ENCODE measurements around the gene ERBB4.
"Not testable (repeated sequence)": the region's sequence is repeated elsewhere in the genome, so short reads cannot be mapped to it uniquely, and the experiment has no call there.

Gene ERBB4

GRCh38 chr2:212226114-212226513, 312.5 kb downstream of the ERBB4 start:
- DNase-seq (ENCODE audit: low read depth), result no peak

- DNase-seq (ENCODE audit: low read depth), result no peak
Observed at GRCh38 chr2:212223696-212224095, 314.9 kb downstream of the ERBB4 start.

GRCh38 chr2:212213191-212213590, 325.4 kb downstream of the ERBB4 start:
- no peak for DNase-seq (ENCODE audit: low read depth)

- no peak for DNase-seq (ENCODE audit: low read depth)
Observed at GRCh38 chr2:212208467-212208866, 330.1 kb downstream of the ERBB4 start.

GRCh38 chr2:212197776-212198175, 340.8 kb downstream of the ERBB4 start:
- DNase-seq (ENCODE audit: low read depth), result no peak

- no peak for DNase-seq (ENCODE audit: low read depth)
Observed at GRCh38 chr2:212195626-212196025, 343.0 kb downstream of the ERBB4 start.

GRCh38 chr2:212194396-212194795, 344.2 kb downstream of the ERBB4 start:
- DNase-seq (ENCODE audit: low read depth), result no peak

- no peak for DNase-seq (ENCODE audit: low read depth)
Observed at GRCh38 chr2:212193803-212194202, 344.8 kb downstream of the ERBB4 start.

- DNase-seq (ENCODE audit: low read depth), result no peak
Observed at GRCh38 chr2:212193056-212193455, 345.5 kb downstream of the ERBB4 start.

GRCh38 chr2:212191438-212191837, 347.2 kb downstream of the ERBB4 start:
- DNase-seq (ENCODE audit: low read depth), result not testable (repeated sequence)

GRCh38 chr2:212186166-212186565, 352.4 kb downstream of the ERBB4 start:
- DNase-seq (ENCODE audit: low read depth), result no peak

- DNase-seq (ENCODE audit: low read depth), result no peak
Observed at GRCh38 chr2:212181646-212182045, 357.0 kb downstream of the ERBB4 start.

GRCh38 chr2:212180408-212181083, 358.1 kb downstream of the ERBB4 start:
- DNase-seq (ENCODE audit: low read depth), result no peak

- DNase-seq (ENCODE audit: low read depth), result no peak
Observed at GRCh38 chr2:212177724-212178123, 360.9 kb downstream of the ERBB4 start.

GRCh38 chr2:212176151-212176550, 362.5 kb downstream of the ERBB4 start:
- no peak for DNase-seq (ENCODE audit: low read depth)

GRCh38 chr2:212173756-212174510, 364.7 kb downstream of the ERBB4 start:
- no peak for DNase-seq (ENCODE audit: low read depth)

- no peak for DNase-seq (ENCODE audit: low read depth)
Observed at GRCh38 chr2:212173331-212173730, 365.3 kb downstream of the ERBB4 start.

GRCh38 chr2:212170382-212170781, 368.2 kb downstream of the ERBB4 start:
- DNase-seq (ENCODE audit: low read depth), result no peak

GRCh38 chr2:212158081-212158480, 380.5 kb downstream of the ERBB4 start:
- no peak for DNase-seq (ENCODE audit: low read depth)

- DNase-seq (ENCODE audit: low read depth), result no peak
Observed at GRCh38 chr2:212157012-212157411, 381.6 kb downstream of the ERBB4 start.

GRCh38 chr2:212156088-212156487, 382.5 kb downstream of the ERBB4 start:
- DNase-seq (ENCODE audit: low read depth), result no peak

GRCh38 chr2:212154477-212154878, 384.1 kb downstream of the ERBB4 start:
- no peak for DNase-seq (ENCODE audit: low read depth)

- DNase-seq (ENCODE audit: low read depth), result no peak
Observed at GRCh38 chr2:212153923-212154322, 384.7 kb downstream of the ERBB4 start.

All from activated T-helper 9 cell treated with anti-CD3 and anti-CD28 coated beads, Interleukin-2, amount 50 U/mL, for 16 hours (primary cell).